ENCODE data around the gene EXOSC10. TPM values are rescaled to one million over a fixed set of nuclear protein-coding genes. Genes with fewer than 3 reads are reported as not detected.

Gene EXOSC10
- total RNA-seq, 4 donors from 2014 or later, result 39.3 to 56.2 (median 41.0) TPM

DNA sequence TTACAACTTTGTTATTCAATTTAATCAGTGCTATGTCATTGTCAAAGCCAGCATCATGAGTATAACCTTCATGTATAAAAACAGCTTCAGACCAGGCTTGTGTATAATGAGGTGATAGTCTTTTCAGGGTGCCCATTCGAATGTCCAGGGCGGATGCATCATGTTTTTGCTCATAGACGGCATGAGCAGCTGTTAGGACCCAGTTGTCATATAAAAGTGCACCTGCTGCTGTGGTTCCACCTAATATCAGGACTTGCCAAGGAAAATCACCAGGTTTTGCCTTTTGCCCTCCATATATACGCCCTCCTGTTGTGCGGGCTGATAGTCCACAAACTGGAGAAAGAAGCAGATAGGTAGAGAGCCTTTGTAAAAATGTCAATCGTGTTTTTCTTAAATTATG is 72.4 kb downstream of the EXOSC10 start:
- Histone ChIP-seq H3K4me1 (peaks cover 0 to 13% (median 0%) of the 10 kb centered on the region in 3 donors), H3K4me3 (no peak overlapping the region), H3K27me3 (no peaks in the 10 kb centered on the region), H3K27ac (no peak overlapping the region), H3K36me3 (peaks cover 2 to 81% of the 10 kb centered on the region in 2 donors), H3K9me3 (no peaks in the 10 kb centered on the region)
- WGBS, 2 donors (ENCODE audit: low coverage in 1 of 2), result 46 to 58% methylated on average over 5 to 6 of the region's 6 CpGs
- ATAC-seq, result no peak
- TF ChIP-seq, protein P1, sequence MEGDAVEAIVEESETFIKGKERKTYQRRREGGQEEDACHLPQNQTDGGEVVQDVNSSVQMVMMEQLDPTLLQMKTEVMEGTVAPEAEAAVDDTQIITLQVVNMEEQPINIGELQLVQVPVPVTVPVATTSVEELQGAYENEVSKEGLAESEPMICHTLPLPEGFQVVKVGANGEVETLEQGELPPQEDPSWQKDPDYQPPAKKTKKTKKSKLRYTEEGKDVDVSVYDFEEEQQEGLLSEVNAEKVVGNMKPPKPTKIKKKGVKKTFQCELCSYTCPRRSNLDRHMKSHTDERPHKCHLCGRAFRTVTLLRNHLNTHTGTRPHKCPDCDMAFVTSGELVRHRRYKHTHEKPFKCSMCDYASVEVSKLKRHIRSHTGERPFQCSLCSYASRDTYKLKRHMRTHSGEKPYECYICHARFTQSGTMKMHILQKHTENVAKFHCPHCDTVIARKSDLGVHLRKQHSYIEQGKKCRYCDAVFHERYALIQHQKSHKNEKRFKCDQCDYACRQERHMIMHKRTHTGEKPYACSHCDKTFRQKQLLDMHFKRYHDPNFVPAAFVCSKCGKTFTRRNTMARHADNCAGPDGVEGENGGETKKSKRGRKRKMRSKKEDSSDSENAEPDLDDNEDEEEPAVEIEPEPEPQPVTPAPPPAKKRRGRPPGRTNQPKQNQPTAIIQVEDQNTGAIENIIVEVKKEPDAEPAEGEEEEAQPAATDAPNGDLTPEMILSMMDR (IDR thresholded peaks at IDR 0.05), result no peak
- no peak for TF ChIP-seq EP300 (IDR thresholded peaks at IDR 0.05)
- no peak for TF ChIP-seq POLR2A (IDR thresholded peaks at IDR 0.05)
- no peak for TF ChIP-seq POLR2AphosphoS5 (IDR thresholded peaks at IDR 0.05)

DNA sequence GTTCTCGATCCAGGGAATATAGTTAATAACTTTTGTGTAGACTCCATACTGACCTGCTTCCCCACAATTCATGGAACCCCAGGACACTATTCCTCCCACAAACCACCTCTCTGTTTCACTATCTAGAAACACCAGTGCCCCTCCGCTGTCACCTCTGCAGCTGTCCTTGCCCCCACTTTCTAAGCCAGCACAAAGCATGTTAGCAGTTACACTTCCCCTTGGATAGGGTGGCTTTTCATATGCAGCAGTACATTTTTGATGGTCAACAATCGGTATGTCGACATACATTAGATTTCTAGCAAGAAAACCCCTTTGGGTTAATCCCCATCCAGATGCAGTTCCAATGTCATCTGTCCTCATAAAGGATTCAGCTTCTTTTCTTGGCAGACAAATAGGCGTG is 72.8 kb downstream of the EXOSC10 start:
- H3K4me3 ChIP-seq, result no peak overlapping the region
- no peaks in the 10 kb centered on the region for H3K9me3 ChIP-seq
- no peaks in the 10 kb centered on the region for H3K27me3 ChIP-seq
- WGBS, 2 donors (ENCODE audit: low coverage in 1 of 2), result 84 to 90% methylated on average over 5 of the region's 5 CpGs
- TF ChIP-seq EP300 (IDR thresholded peaks at IDR 0.05), result no peak
- no peak for TF ChIP-seq POLR2A (IDR thresholded peaks at IDR 0.05)
- TF ChIP-seq, protein P1 (IDR thresholded peaks at IDR 0.05), result no peak
- TF ChIP-seq POLR2AphosphoS5 (IDR thresholded peaks at IDR 0.05), result no peak
- H3K36me3 ChIP-seq, result peaks cover 6 to 85% of the 10 kb centered on the region in 2 donors
- ATAC-seq, result no peak
- H3K27ac ChIP-seq, result no peak overlapping the region
- H3K4me1 ChIP-seq, result peaks cover 0 to 13% (median 0%) of the 10 kb centered on the region in 3 donors

DNA sequence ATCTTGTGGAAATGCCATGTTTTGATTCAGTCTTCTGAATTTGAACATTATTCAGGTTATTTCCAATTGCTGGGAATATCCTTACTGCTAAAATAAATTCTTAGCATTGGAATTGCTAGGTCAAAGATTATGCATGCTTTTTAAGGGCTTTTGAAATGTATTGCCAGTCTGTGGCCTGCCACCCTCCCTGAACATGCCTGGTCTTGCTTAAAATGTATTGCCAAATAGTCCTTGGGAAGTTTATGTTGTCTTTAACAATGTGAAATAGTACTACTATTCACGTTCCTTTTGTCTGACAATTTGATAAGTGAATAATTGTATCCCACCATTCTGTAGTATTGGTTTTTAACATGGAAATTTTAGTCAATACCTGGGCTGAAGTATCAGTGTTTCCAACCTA is 73.6 kb downstream of the EXOSC10 start:
- Histone ChIP-seq H3K4me1 (peaks cover 0 to 13% (median 0%) of the 10 kb centered on the region in 3 donors), H3K27ac (no peak overlapping the region), H3K9me3 (no peaks in the 10 kb centered on the region), H3K4me3 (no peak overlapping the region), H3K36me3 (peaks cover 10 to 94% of the 10 kb centered on the region in 2 donors), H3K27me3 (no peaks in the 10 kb centered on the region)
- TF ChIP-seq, protein P1 (IDR thresholded peaks at IDR 0.05), result no peak
- TF ChIP-seq POLR2A (IDR thresholded peaks at IDR 0.05) (no peak), EP300 (IDR thresholded peaks at IDR 0.05) (no peak), POLR2AphosphoS5 (IDR thresholded peaks at IDR 0.05) (no peak)
- 29 to 40% methylated on average over 1 of the region's 1 CpG for WGBS, 2 donors (ENCODE audit: low coverage in 1 of 2)
- no peak for ATAC-seq

DNA sequence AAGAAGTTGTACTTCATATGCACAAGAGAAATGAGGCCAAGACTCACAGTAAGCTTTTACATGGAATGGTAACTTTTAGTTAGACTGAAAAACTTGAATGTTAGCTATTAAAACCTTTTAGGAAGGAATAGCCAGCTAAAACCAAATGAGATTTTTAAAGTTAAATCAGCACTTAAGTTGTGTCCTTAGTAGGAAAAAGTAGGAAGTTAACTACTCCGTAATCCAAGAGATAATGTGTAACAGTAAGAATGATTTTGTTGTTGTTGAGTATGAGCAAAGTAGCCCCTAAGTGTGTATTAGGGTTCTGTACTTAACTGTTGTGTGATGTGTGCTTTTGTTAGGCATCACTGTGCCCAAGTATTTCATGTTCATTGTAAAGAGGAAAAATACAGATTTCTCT is 74.1 kb downstream of the EXOSC10 start:
- Histone ChIP-seq H3K4me3 (no peak overlapping the region), H3K27ac (no peak overlapping the region), H3K9me3 (no peaks in the 10 kb centered on the region), H3K4me1 (peaks cover 0 to 13% (median 0%) of the 10 kb centered on the region in 3 donors), H3K36me3 (peaks cover 10 to 94% of the 10 kb centered on the region in 2 donors), H3K27me3 (no peaks in the 10 kb centered on the region)
- no peak for ATAC-seq
- TF ChIP-seq EP300 (IDR thresholded peaks at IDR 0.05), result no peak
- TF ChIP-seq, protein P1 (IDR thresholded peaks at IDR 0.05), result no peak
- no peak for TF ChIP-seq POLR2A (IDR thresholded peaks at IDR 0.05)
- no peak for TF ChIP-seq POLR2AphosphoS5 (IDR thresholded peaks at IDR 0.05)
- 80 to 87% methylated on average over 1 of the region's 1 CpG for WGBS, 2 donors (ENCODE audit: low coverage in 1 of 2)

DNA sequence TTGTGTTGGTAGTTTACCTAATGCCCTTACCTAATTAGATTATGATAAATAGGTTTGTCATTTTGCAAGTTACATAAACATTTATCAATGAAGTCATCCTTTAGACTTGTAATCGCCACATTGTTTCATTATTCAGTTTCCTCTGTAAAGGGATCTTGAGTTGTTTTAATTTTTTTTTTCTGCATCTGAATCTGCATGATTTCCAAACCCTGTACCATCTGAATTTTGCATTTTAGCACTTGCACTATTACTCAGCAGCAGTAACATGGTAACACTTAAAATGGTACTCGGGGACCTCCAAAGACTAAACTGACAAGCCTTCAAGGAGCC is 74.8 kb downstream of the EXOSC10 start:
- Histone ChIP-seq H3K36me3 (peaks cover 10 to 94% of the 10 kb centered on the region in 2 donors), H3K4me3 (no peak overlapping the region), H3K27ac (no peak overlapping the region), H3K9me3 (no peaks in the 10 kb centered on the region), H3K4me1 (peaks cover 0 to 13% (median 0%) of the 10 kb centered on the region in 3 donors), H3K27me3 (no peaks in the 10 kb centered on the region)
- no peak for ATAC-seq
- WGBS, 2 donors (ENCODE audit: low coverage in 1 of 2), result 47 to 73% methylated on average over 2 of the region's 2 CpGs
- no peak for TF ChIP-seq POLR2A (IDR thresholded peaks at IDR 0.05)
- TF ChIP-seq POLR2AphosphoS5 (IDR thresholded peaks at IDR 0.05), result no peak
- TF ChIP-seq, protein P1 (IDR thresholded peaks at IDR 0.05), result no peak
- TF ChIP-seq EP300 (IDR thresholded peaks at IDR 0.05), result no peak
